HCT116 (cell line): Measurements from ENCODE around the gene TTC32. TPM values are rescaled to one million over a fixed set of nuclear protein-coding genes. Genes with fewer than 3 reads are reported as not detected.

Source experiments
- ATAC-seq: fragments of 200-7000 bp; cut with Tn5 transposase; 2 replicates; pipeline ENCODE4 v1.9.1; 2020; ENCODE audit warnings: mild to moderate bottlenecking, moderate library complexity
- BruUV-seq: library from RNA; stranded (reverse); fragments of 400-500 nt; replicated peaks from 2 replicates; lab custom pipeline; 2021; lab: Mats Ljungman, UMichigan
- CTCF ChIA-PET: fragments of 300-600 bp; sonication (Branson Sonifier 250); formaldehyde crosslinking; loops from one replicate; lab custom pipeline; 2021; ENCODE audit warnings: antibody characterized with exemption; lab: Charles Lee
- POLR2A ChIA-PET: fragments of 300-600, 350-600 bp; sonication (Branson Sonifier 250); formaldehyde crosslinking; loops from one replicate; lab custom pipeline; 2021; ENCODE audit warnings: antibody characterized with exemption; lab: Charles Lee
- RAD21 ChIA-PET, 2 experiments: fragments of 300-600 bp; sonication (Branson Sonifier 250); formaldehyde crosslinking; loops; one replicate each; lab custom pipeline; 2023; ENCODE audit warnings: low total read pairs in 2 of 2; ENCODE audit not compliant: uncharacterized antibody in 2 of 2, unreplicated experiment in 2 of 2, low non-redundant PET in 1 of 2; lab: Charles Lee
- DNase-seq: peaks from one replicate; pipeline ENCODE4 v3.0.0-alpha.2; 2010; ENCODE audit warnings: low read depth, low spot score
- H2AFZ ChIP-seq: fragments of 200-600 bp; shearing (Covaris generic), sonication (generic); 2 replicates; pipeline ENCODE4 v1.6.1; 2017; ENCODE audit warnings: low read depth, mixed run types, mixed read lengths, antibody characterized with exemption, low read length; ENCODE audit not compliant: poor library complexity, severe bottlenecking
- H3K27ac ChIP-seq: 2 replicates; pipeline ENCODE4 v1.5.1; 2012; ENCODE audit warnings: low read depth, low read length
- H3K27me3 ChIP-seq: fragments of 200-600 bp; sonication (generic); 2 replicates; pipeline ENCODE4 v1.6.1; 2016; ENCODE audit warnings: mixed run types, low read length, mixed read lengths; ENCODE audit not compliant: insufficient read depth
- H3K36me3 ChIP-seq, 2 experiments: fragments of 200-500 bp in 1 of 2; fragments of 200-600 bp in 1 of 2; sonication (Bioruptor generic) in 1 of 2; sonication (generic) in 1 of 2; 2 replicates each; pipeline versions ENCODE4 v1.5.1 to v1.6.1; 2014 to 2016; ENCODE audit warnings: low read length in 2 of 2, inconsistent platforms in 1 of 2, mixed read lengths in 1 of 2, mixed run types in 1 of 2; ENCODE audit not compliant: insufficient read depth in 2 of 2, control insufficient read depth in 1 of 2
- H3K4me1 ChIP-seq, 2 experiments: fragments of 200-600 bp in 1 of 2; sonication (generic) in 1 of 2; 2 replicates each; pipeline versions ENCODE4 v1.5.1 to v1.6.1; 2012 to 2017; ENCODE audit warnings: low read length in 2 of 2, inconsistent platforms in 1 of 2, mild to moderate bottlenecking in 1 of 2, mixed read lengths in 1 of 2, mixed run types in 1 of 2, moderate library complexity in 1 of 2; ENCODE audit not compliant: insufficient read depth in 2 of 2, control insufficient read depth in 1 of 2
- H3K4me2 ChIP-seq: fragments of 200-600 bp; sonication (generic); 2 replicates; pipeline ENCODE4 v1.6.1; 2017; ENCODE audit warnings: mixed run types, low read length, mixed read lengths
- H3K4me3 ChIP-seq, 2 experiments: fragments of 200-600 bp in 1 of 2; sonication (generic) in 1 of 2; replicated peaks in 1 of 2; 2 replicates each; pipeline ENCODE4 v1.5.1; 2011 to 2016; ENCODE audit warnings: low read length in 2 of 2, control low read depth in 1 of 2, low read depth in 1 of 2, mild to moderate bottlenecking in 1 of 2, mixed read lengths in 1 of 2, mixed run types in 1 of 2
- H3K79me2 ChIP-seq: fragments of 200-600 bp; sonication (generic); 2 replicates; pipeline ENCODE4 v1.6.1; 2017; ENCODE audit warnings: mild to moderate bottlenecking, mixed run types, low read length, moderate library complexity, mixed read lengths; ENCODE audit not compliant: insufficient read depth
- H3K9ac ChIP-seq: fragments of 200-600 bp; sonication (generic); 2 replicates; pipeline ENCODE4 v1.6.1; 2016; ENCODE audit warnings: low read length, mixed read lengths
- H3K9me2 ChIP-seq: fragments of 200-600 bp; sonication (generic), shearing (Covaris generic); 2 replicates; pipeline ENCODE4 v1.6.1; 2017; ENCODE audit warnings: mixed run types, mild to moderate bottlenecking, moderate library complexity; ENCODE audit not compliant: insufficient read depth
- H3K9me3 ChIP-seq, 2 experiments: fragments of 200-500 bp in 1 of 2; fragments of 200-600 bp in 1 of 2; sonication (Bioruptor generic) in 1 of 2; sonication (generic) in 1 of 2; 2 replicates each; pipeline ENCODE4 v1.6.1; 2014 to 2017; ENCODE audit warnings: low read length in 2 of 2, mixed read lengths in 2 of 2, inconsistent platforms in 1 of 2, low read depth in 1 of 2, mild to moderate bottlenecking in 1 of 2, mixed run types in 1 of 2, moderate library complexity in 1 of 2; ENCODE audit not compliant: control insufficient read depth in 1 of 2, insufficient read depth in 1 of 2
- H4K20me1 ChIP-seq: fragments of 200-600 bp; sonication (generic), shearing (Covaris generic); 2 replicates; pipeline ENCODE4 v1.6.1; 2017; ENCODE audit warnings: mixed run types, mild to moderate bottlenecking, moderate library complexity; ENCODE audit not compliant: insufficient read depth
- CBX3 ChIP-seq: IDR thresholded peaks from 2 replicates; pipeline ENCODE4 v1.6.1; 2012; ENCODE audit warnings: low read depth
- CEBPB ChIP-seq: IDR thresholded peaks from 2 replicates; pipeline ENCODE4 v1.6.1; 2012; ENCODE audit warnings: low read depth
- EGR1 ChIP-seq: IDR thresholded peaks from 2 replicates; pipeline ENCODE4 v1.6.1; 2012; ENCODE audit warnings: low read depth
- ELF1 ChIP-seq: IDR thresholded peaks from 2 replicates; pipeline ENCODE4 v1.6.1; 2012; ENCODE audit warnings: low read depth, borderline replicate concordance
- EZH2 ChIP-seq: fragments of 200-600 bp; sonication (generic); IDR thresholded peaks from 2 replicates; pipeline ENCODE4 v1.6.1; 2017; ENCODE audit warnings: antibody characterized with exemption, mixed run types
- EZH2phosphoT487 ChIP-seq: fragments of 200-600 bp; IDR thresholded peaks from 2 replicates; pipeline ENCODE4 v1.6.1; 2018; ENCODE audit warnings: antibody characterized with exemption, borderline replicate concordance
- FOSL1 ChIP-seq: IDR thresholded peaks from 2 replicates; pipeline ENCODE4 v1.6.1; 2012; ENCODE audit warnings: low read depth
- POLR2AphosphoS5 ChIP-seq: IDR thresholded peaks from 2 replicates; pipeline ENCODE4 v1.6.1; 2011; ENCODE audit warnings: mild to moderate bottlenecking, low read depth, low read length, moderate library complexity
- RAD21 ChIP-seq: IDR thresholded peaks from 2 replicates; pipeline ENCODE4 v1.6.1; 2012; ENCODE audit warnings: low read depth, mild to moderate bottlenecking
- REST ChIP-seq: IDR thresholded peaks from 2 replicates; pipeline ENCODE4 v1.6.1; 2012; ENCODE audit warnings: low read depth
- SIN3A ChIP-seq: IDR thresholded peaks from 2 replicates; pipeline ENCODE4 v1.6.1; 2012; ENCODE audit warnings: low read depth
- SP1 ChIP-seq: IDR thresholded peaks from 2 replicates; pipeline ENCODE4 v1.6.1; 2012; ENCODE audit warnings: low read depth
- SRF ChIP-seq: IDR thresholded peaks from 2 replicates; pipeline ENCODE4 v1.6.1; 2012; ENCODE audit warnings: low read depth
- YY1 ChIP-seq: IDR thresholded peaks from 2 replicates; pipeline ENCODE4 v1.6.1; 2011; ENCODE audit warnings: low read length, low read depth, moderate library complexity, mild to moderate bottlenecking; ENCODE audit not compliant: insufficient replicate concordance; ENCODE audit errors: extremely low read depth
- ZFX ChIP-seq: fragments of 450-650 bp; IDR thresholded peaks from 2 replicates; pipeline ENCODE4 v1.6.1; 2017
- ZNF274 ChIP-seq: fragments of 200-500 bp; sonication (Bioruptor generic); IDR thresholded peaks from 2 replicates; pipeline ENCODE4 v1.6.1; 2014; ENCODE audit warnings: mild to moderate bottlenecking, low read depth, low read length, inconsistent platforms
- intact Hi-C: fragments of 100-400 bp; cut with micrococcal nuclease; formaldehyde crosslinking; loops from 2 replicates; pipeline ENCODE4 v1.10.0; 2022
- total RNA-seq: library from RNA; stranded (reverse); gene quantifications from one replicate; pipeline ENCODE4 v1.2.1, GENCODE V29; 2021; ENCODE audit not compliant: unreplicated experiment
- TF ChIP-seq, protein P1 (sequence below): IDR thresholded peaks from 2 replicates; pipeline ENCODE4 v1.6.1; 2012
- TF ChIP-seq, protein P2 (sequence below): IDR thresholded peaks from 2 replicates; pipeline ENCODE4 v1.6.1; 2012
- TF ChIP-seq, protein P3 (sequence below): IDR thresholded peaks from 2 replicates; pipeline ENCODE4 v1.6.1; 2011; ENCODE audit warnings: mild to moderate bottlenecking, low read length, moderate library complexity; ENCODE audit not compliant: insufficient replicate concordance; ENCODE audit errors: extremely low read depth

Gene TTC32
- total RNA-seq, 1 experiment from 2014 or later = 6.3 TPM

DNA sequence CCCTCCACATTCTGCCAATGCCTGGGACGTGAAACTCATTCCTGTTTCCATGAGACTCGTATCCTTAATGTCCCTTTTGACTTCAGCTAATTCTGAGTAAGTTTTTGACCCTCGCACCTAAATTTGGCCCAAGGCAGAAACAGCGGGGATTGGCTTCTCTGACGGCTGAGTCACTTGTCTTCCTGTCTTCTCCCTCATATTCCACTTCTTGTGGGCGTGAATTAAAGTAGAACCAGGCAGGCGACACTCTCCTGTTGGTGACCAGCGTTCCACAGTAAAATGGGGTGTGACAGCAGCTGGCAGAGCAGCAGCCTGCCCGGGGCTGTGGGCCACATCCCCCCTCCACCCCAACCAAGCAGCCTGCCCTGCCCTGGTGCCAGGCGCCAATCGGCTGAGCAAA lies 15.5 kb downstream of the TTC32 start:
- ChIA-PET RAD21 (no interaction called here), POLR2A (no interaction called here), CTCF (no interaction called here)
- Histone ChIP-seq H2AFZ (no peak overlapping the region), H3K27ac (no peak overlapping the region), H3K9me3 (no peaks in the 10 kb centered on the region), H3K4me2 (no peak overlapping the region), H3K36me3 (no peaks in the 10 kb centered on the region), H3K9me2 (no peaks in the 10 kb centered on the region), H3K9ac (no peak overlapping the region), H4K20me1 (no peaks in the 10 kb centered on the region), H3K4me3 (no peak overlapping the region), H3K27me3 (0 out of 2 replicates have a peak, but pooled peaks cover under 1% of the 10 kb centered on the region), H3K4me1 (no peaks in the 10 kb centered on the region), H3K79me2 (no peaks in the 10 kb centered on the region)
- intact Hi-C loops = no loop called here
- ATAC-seq = no peak
- no TSS peak for BruUV-seq
- TF ChIP-seq EGR1 = no peak
- TF ChIP-seq ELF1 = no peak
- TF ChIP-seq POLR2AphosphoS5 = no peak
- TF ChIP-seq EZH2 = no peak
- TF ChIP-seq CEBPB = no peak
- no peak for TF ChIP-seq CBX3
- no peak for TF ChIP-seq SIN3A
- TF ChIP-seq YY1 = no peak
- TF ChIP-seq, protein P1, sequence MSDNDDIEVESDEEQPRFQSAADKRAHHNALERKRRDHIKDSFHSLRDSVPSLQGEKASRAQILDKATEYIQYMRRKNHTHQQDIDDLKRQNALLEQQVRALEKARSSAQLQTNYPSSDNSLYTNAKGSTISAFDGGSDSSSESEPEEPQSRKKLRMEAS = no peak
- TF ChIP-seq SRF = no peak
- TF ChIP-seq, protein P2, sequence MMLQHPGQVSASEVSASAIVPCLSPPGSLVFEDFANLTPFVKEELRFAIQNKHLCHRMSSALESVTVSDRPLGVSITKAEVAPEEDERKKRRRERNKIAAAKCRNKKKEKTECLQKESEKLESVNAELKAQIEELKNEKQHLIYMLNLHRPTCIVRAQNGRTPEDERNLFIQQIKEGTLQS = no peak
- no peak for TF ChIP-seq ZFX
- no peak for TF ChIP-seq REST
- TF ChIP-seq RAD21 = no peak
- no peak for TF ChIP-seq ZNF274
- no peak for TF ChIP-seq SP1
- TF ChIP-seq, protein P3, sequence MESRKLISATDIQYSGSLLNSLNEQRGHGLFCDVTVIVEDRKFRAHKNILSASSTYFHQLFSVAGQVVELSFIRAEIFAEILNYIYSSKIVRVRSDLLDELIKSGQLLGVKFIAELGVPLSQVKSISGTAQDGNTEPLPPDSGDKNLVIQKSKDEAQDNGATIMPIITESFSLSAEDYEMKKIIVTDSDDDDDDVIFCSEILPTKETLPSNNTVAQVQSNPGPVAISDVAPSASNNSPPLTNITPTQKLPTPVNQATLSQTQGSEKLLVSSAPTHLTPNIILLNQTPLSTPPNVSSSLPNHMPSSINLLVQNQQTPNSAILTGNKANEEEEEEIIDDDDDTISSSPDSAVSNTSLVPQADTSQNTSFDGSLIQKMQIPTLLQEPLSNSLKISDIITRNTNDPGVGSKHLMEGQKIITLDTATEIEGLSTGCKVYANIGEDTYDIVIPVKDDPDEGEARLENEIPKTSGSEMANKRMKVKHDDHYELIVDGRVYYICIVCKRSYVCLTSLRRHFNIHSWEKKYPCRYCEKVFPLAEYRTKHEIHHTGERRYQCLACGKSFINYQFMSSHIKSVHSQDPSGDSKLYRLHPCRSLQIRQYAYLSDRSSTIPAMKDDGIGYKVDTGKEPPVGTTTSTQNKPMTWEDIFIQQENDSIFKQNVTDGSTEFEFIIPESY = no peak
- TF ChIP-seq FOSL1 = no peak
- no peak for TF ChIP-seq EZH2phosphoT487
- no peak for DNase-seq
